Neural cell (in vitro differentiated cells): ENCODE data around the gene MSLN. TPM values are rescaled to one million over a fixed set of nuclear protein-coding genes. Genes with fewer than 3 reads are reported as not detected.

ENCODE experiments used
- H2AFZ ChIP-seq: fragments of 200-600, 300-800 bp; sonication (generic), shearing (Covaris generic); 2 replicates; pipeline ENCODE4 v1.6.0; 2014; ENCODE audit warnings: low read depth, mild to moderate bottlenecking, antibody characterized with exemption, low read length, moderate library complexity
- H3F3A ChIP-seq: fragments of 200-600 bp; shearing (Covaris generic); 2 replicates; pipeline ENCODE4 v1.6.1; 2016; ENCODE audit warnings: mild to moderate bottlenecking, moderate library complexity, mixed read lengths, antibody characterized with exemption, low read length; ENCODE audit not compliant: insufficient read depth, poor library complexity, severe bottlenecking
- H3K27ac ChIP-seq: fragments of 200-600, 300-800 bp; sonication (generic), shearing (Covaris generic); 2 replicates; pipeline ENCODE4 v1.5.1; 2014; ENCODE audit warnings: mild to moderate bottlenecking, low read length, moderate library complexity
- H3K27me3 ChIP-seq: fragments of 300-800, 200-600 bp; sonication (generic), shearing (Covaris generic); 2 replicates; pipeline ENCODE4 v1.6.0; 2014; ENCODE audit warnings: mild to moderate bottlenecking, low read depth, low read length, moderate library complexity; ENCODE audit not compliant: insufficient read depth
- H3K36me3 ChIP-seq: fragments of 300-800, 200-600 bp; sonication (generic), shearing (Covaris generic); 2 replicates; pipeline ENCODE4 v1.5.1; 2014; ENCODE audit warnings: mild to moderate bottlenecking, antibody characterized with exemption, low read length, moderate library complexity; ENCODE audit not compliant: insufficient read depth
- H3K4me2 ChIP-seq: fragments of 300-800, 200-600 bp; sonication (generic), shearing (Covaris generic); 2 replicates; pipeline ENCODE4 v1.6.0; 2014; ENCODE audit warnings: mild to moderate bottlenecking, low read length
- H3K4me3 ChIP-seq: fragments of 300-800, 200-600 bp; sonication (generic), shearing (Covaris generic); 2 replicates; pipeline ENCODE4 v1.5.1; 2014; ENCODE audit warnings: mild to moderate bottlenecking, low read length, moderate library complexity
- H3K79me2 ChIP-seq: fragments of 200-600 bp; shearing (Covaris generic); replicated peaks from 2 replicates; pipeline ENCODE4 v1.6.0; 2014; ENCODE audit warnings: mild to moderate bottlenecking, low read length, moderate library complexity; ENCODE audit not compliant: insufficient read depth
- H3K9ac ChIP-seq: fragments of 300-800, 200-600 bp; sonication (generic), shearing (Covaris generic); 2 replicates; pipeline ENCODE4 v1.6.1; 2016; ENCODE audit warnings: mild to moderate bottlenecking, low read length, mixed read lengths
- H3K9me2 ChIP-seq: fragments of 200-600 bp; shearing (Covaris generic); 2 replicates; pipeline ENCODE4 v1.6.1; 2016; ENCODE audit warnings: mild to moderate bottlenecking, low read length, mixed read lengths; ENCODE audit not compliant: insufficient read depth
- H3K9me3 ChIP-seq: fragments of 200-600, 300-800 bp; sonication (generic), shearing (Covaris generic); 2 replicates; pipeline ENCODE4 v1.6.1; 2016; ENCODE audit warnings: mild to moderate bottlenecking, mixed run types, low read length, moderate library complexity, mixed read lengths
- H4K20me1 ChIP-seq: fragments of 200-600 bp; shearing (Covaris generic); 2 replicates; pipeline ENCODE4 v1.6.1; 2016; ENCODE audit warnings: mild to moderate bottlenecking, mixed run types; ENCODE audit not compliant: insufficient read depth
- EP300 ChIP-seq: fragments of 450-650 bp; conservative IDR thresholded peaks from 2 replicates; pipeline ENCODE4 v1.6.1; 2014; ENCODE audit warnings: antibody characterized with exemption, mild to moderate bottlenecking, moderate library complexity; ENCODE audit not compliant: poor library complexity, severe bottlenecking
- EZH2 ChIP-seq: fragments of 200-600, 300-800 bp; shearing (Covaris generic), sonication (generic); IDR thresholded peaks from 2 replicates; pipeline ENCODE4 v1.6.1; 2014; ENCODE audit warnings: antibody characterized with exemption, low read length, borderline replicate concordance, mild to moderate bottlenecking; ENCODE audit not compliant: insufficient read depth, poor library complexity, severe bottlenecking
- MXI1 ChIP-seq: fragments of 450-650 bp; conservative IDR thresholded peaks from 2 replicates; pipeline ENCODE4 v1.6.1; 2014; ENCODE audit warnings: antibody characterized with exemption, mild to moderate bottlenecking; ENCODE audit not compliant: poor library complexity, severe bottlenecking
- POLR2AphosphoS5 ChIP-seq: IDR thresholded peaks from 2 replicates; pipeline ENCODE4 v1.6.1; 2012
- RAD21 ChIP-seq: fragments of 450-650 bp; conservative IDR thresholded peaks from 2 replicates; pipeline ENCODE4 v1.6.1; 2014; ENCODE audit warnings: antibody characterized with exemption, mild to moderate bottlenecking, moderate library complexity
- SMC3 ChIP-seq: fragments of 450-650 bp; conservative IDR thresholded peaks from 2 replicates; pipeline ENCODE4 v1.6.1; 2014; ENCODE audit warnings: antibody characterized with exemption, mild to moderate bottlenecking, moderate library complexity; ENCODE audit not compliant: poor library complexity
- TAF1 ChIP-seq: IDR thresholded peaks from 2 replicates; pipeline ENCODE4 v1.6.1; 2012; ENCODE audit warnings: low read depth
- polyA plus RNA-seq: library from polyadenylated mRNA; depleted of rRNA; stranded (reverse); fragments of >200 nt; gene quantifications from 2 replicates; pipeline ENCODE4 v1.2.3, GENCODE V29; 2014
- TF ChIP-seq, protein P1 (sequence below): fragments of 450-650 bp; IDR thresholded peaks from 2 replicates; pipeline ENCODE4 v1.5.1; 2014; ENCODE audit warnings: antibody characterized with exemption, mild to moderate bottlenecking, moderate library complexity; ENCODE audit not compliant: poor library complexity, severe bottlenecking
- TF ChIP-seq, protein P2 (sequence below): IDR thresholded peaks from 2 replicates; pipeline ENCODE4 v1.6.1; 2012; ENCODE audit warnings: borderline replicate concordance

MSLN gene
- polyA plus RNA-seq, 1 donor from 2014 or later = 0.63 TPM

DNA sequence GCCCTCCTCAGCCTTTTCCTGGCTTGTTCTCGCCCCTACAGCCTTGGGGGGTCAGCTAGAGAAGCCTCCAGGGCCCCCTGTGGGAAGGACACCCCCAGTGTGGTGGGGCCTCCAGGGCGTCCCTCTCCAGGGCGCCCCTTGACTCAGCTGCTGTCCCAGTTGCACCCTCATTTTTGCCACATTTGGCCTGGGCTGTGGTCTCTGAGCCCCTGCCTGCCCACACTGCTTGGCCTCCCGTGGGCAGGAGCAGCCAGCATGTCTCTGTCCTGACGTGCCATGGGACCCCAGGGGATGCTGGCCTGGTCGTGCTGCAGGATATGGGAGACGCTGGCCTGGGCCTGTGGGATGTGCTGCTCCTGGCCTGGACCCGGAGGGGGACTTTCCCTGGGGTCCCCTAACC lies 32.9 kb downstream of the MSLN start:
- peaks cover 5% of the 10 kb centered on the region for H3K79me2 ChIP-seq
- H3F3A ChIP-seq = no peaks in the 10 kb centered on the region
- H3K9me2 ChIP-seq = no peaks in the 10 kb centered on the region
- TF ChIP-seq POLR2AphosphoS5 (no peak), SMC3 (no peak), EZH2 (no peak), TAF1 (no peak)
- TF ChIP-seq, protein P1, sequence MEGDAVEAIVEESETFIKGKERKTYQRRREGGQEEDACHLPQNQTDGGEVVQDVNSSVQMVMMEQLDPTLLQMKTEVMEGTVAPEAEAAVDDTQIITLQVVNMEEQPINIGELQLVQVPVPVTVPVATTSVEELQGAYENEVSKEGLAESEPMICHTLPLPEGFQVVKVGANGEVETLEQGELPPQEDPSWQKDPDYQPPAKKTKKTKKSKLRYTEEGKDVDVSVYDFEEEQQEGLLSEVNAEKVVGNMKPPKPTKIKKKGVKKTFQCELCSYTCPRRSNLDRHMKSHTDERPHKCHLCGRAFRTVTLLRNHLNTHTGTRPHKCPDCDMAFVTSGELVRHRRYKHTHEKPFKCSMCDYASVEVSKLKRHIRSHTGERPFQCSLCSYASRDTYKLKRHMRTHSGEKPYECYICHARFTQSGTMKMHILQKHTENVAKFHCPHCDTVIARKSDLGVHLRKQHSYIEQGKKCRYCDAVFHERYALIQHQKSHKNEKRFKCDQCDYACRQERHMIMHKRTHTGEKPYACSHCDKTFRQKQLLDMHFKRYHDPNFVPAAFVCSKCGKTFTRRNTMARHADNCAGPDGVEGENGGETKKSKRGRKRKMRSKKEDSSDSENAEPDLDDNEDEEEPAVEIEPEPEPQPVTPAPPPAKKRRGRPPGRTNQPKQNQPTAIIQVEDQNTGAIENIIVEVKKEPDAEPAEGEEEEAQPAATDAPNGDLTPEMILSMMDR = no peak
- H3K4me2 ChIP-seq = no peak overlapping the region
- H3K4me3 ChIP-seq = no peak overlapping the region
- no peak overlapping the region for H3K27ac ChIP-seq
- no peak overlapping the region for H2AFZ ChIP-seq
- H4K20me1 ChIP-seq = no peaks in the 10 kb centered on the region
- no peak overlapping the region for H3K9ac ChIP-seq
- no peaks in the 10 kb centered on the region for H3K9me3 ChIP-seq
- H3K36me3 ChIP-seq = no peaks in the 10 kb centered on the region
- no peaks in the 10 kb centered on the region for H3K27me3 ChIP-seq

GRCh38 chr16:794091-794822 lies 33.7 kb downstream of the MSLN start:
- no peaks in the 10 kb centered on the region for H3K9me2 ChIP-seq
- no peaks in the 10 kb centered on the region for H3K27me3 ChIP-seq
- TF ChIP-seq, protein P1 = no peak
- TF ChIP-seq EZH2 (no peak), RAD21 (no peak), SMC3 (no peak), TAF1 (no peak), EP300 (no peak), MXI1 (no peak), POLR2AphosphoS5 (no peak)
- TF ChIP-seq, protein P2, sequence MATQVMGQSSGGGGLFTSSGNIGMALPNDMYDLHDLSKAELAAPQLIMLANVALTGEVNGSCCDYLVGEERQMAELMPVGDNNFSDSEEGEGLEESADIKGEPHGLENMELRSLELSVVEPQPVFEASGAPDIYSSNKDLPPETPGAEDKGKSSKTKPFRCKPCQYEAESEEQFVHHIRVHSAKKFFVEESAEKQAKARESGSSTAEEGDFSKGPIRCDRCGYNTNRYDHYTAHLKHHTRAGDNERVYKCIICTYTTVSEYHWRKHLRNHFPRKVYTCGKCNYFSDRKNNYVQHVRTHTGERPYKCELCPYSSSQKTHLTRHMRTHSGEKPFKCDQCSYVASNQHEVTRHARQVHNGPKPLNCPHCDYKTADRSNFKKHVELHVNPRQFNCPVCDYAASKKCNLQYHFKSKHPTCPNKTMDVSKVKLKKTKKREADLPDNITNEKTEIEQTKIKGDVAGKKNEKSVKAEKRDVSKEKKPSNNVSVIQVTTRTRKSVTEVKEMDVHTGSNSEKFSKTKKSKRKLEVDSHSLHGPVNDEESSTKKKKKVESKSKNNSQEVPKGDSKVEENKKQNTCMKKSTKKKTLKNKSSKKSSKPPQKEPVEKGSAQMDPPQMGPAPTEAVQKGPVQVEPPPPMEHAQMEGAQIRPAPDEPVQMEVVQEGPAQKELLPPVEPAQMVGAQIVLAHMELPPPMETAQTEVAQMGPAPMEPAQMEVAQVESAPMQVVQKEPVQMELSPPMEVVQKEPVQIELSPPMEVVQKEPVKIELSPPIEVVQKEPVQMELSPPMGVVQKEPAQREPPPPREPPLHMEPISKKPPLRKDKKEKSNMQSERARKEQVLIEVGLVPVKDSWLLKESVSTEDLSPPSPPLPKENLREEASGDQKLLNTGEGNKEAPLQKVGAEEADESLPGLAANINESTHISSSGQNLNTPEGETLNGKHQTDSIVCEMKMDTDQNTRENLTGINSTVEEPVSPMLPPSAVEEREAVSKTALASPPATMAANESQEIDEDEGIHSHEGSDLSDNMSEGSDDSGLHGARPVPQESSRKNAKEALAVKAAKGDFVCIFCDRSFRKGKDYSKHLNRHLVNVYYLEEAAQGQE = no peak
- H3K9ac ChIP-seq = no peak overlapping the region
- no peak overlapping the region for H2AFZ ChIP-seq
- no peak overlapping the region for H3K27ac ChIP-seq
- no peaks in the 10 kb centered on the region for H3K36me3 ChIP-seq
- no peak overlapping the region for H3K4me3 ChIP-seq
- H3F3A ChIP-seq = no peaks in the 10 kb centered on the region
- H3K4me2 ChIP-seq = no peak overlapping the region
- no peaks in the 10 kb centered on the region for H4K20me1 ChIP-seq
- H3K9me3 ChIP-seq = no peaks in the 10 kb centered on the region
- H3K79me2 ChIP-seq = peaks cover 3% of the 10 kb centered on the region
